ENCODE measurements around the gene RFTN1. TPM values are rescaled to one million over a fixed set of nuclear protein-coding genes. Genes with fewer than 3 reads are reported as not detected.

RFTN1 gene
- total and polyA plus RNA-seq, 9 of the 15 experiments (the other 6 are each of a cell fraction or from before 2014, with no cell fraction given): 0.08 to 0.51 (median 0.11) TPM; not detected in 6

- TF ChIP-seq ATF3 (IDR thresholded peaks at IDR 0.05) (peak; percentile 78), ATF3 (CRISPR knock-in tag; conservative IDR thresholded peaks at IDR 0.05) (no peak), MAFG (tag; conservative IDR thresholded peaks at IDR 0.05) (peak; percentile 59), BRD4 (IDR thresholded peaks at IDR 0.05) (no peak), TCF7L2 (IDR thresholded peaks at IDR 0.05; ENCODE audit: low read depth, low read length) (no peak)
These were observed 111.0 kb downstream of the RFTN1 start (continued) for GRCh38 chr3:16402451-16402850.

GRCh38 chr3:16401273-16401672 lies 112.2 kb downstream of the RFTN1 start:
- Histone ChIP-seq H3K9ac (ENCODE audit: insufficient read depth in 1 of 2, low read depth in 2 of 2, low read length in 2 of 2) (no peak overlapping the region), H2AFZ (ENCODE audit: low read depth, low read length) (no peak overlapping the region), H3K27ac (ENCODE audit: extremely low read depth, low read depth, low read length) (no peak overlapping the region), H3K79me2 (ENCODE audit: control insufficient read depth, insufficient read depth, low read length) (no peaks in the 10 kb centered on the region), H3K4me2 (ENCODE audit: insufficient read depth, low read length) (no peak overlapping the region), H3K9me1 (ENCODE audit: control insufficient read depth, insufficient read depth, low read length) (no peaks in the 10 kb centered on the region), H3K36me3 (ENCODE audit: control insufficient read depth, insufficient read depth, low read length) (no peaks in the 10 kb centered on the region), H3K27me3 (ENCODE audit: control insufficient read depth in 2 of 2, insufficient read depth in 2 of 2, low read length in 2 of 2) (peaks cover 15 to 45% of the 10 kb centered on the region in 2 experiments), H4K20me1 (replicated peaks; ENCODE audit: control insufficient read depth, insufficient read depth, low read length) (no peaks in the 10 kb centered on the region), H3K4me3 (no peak overlapping the region), H3K4me1 (replicated peaks in 1 of 2; ENCODE audit: control insufficient read depth in 2 of 2, insufficient read depth in 2 of 2, low read length in 2 of 2) (no peaks in the 10 kb centered on the region; a peak in 1 of 5 replicates), H3K9me3 (replicated peaks; ENCODE audit: control insufficient read depth, insufficient read depth, low read depth, low read length) (no peaks in the 10 kb centered on the region)
- no peak for DNase-seq (ENCODE audit: extremely low read depth in 1 of 4, low spot score in 3 of 4)
- in situ Hi-C loops (cut with MboI) (no loop called here), intact Hi-C loops (cut with micrococcal nuclease) (no loop called here)
- ChIA-PET POLR2A (interaction anchor here (0.6 kb wide), 1 partner anchor 560 kb away, joined by 3 read pairs; no protein-coding TSS in a partner anchor), CTCF (ENCODE audit: low intra/inter-chr PET ratio) (no interaction called here)
- ATAC-seq: no peak
- no TSS peak for BruUV-seq (replicated peaks)
- 5% methylated on average over 4 of the region's 5 CpGs for WGBS (ENCODE audit: insufficient coverage, low coverage, missing lambda C conversion rate)
- FAIRE-seq: no peak
- TF ChIP-seq PHF21A (IDR thresholded peaks at IDR 0.05; ENCODE audit: borderline replicate concordance, low read depth) (no peak), SNAPC5 (CRISPR knock-in tag; IDR thresholded peaks at IDR 0.05) (no peak), POLR2G (IDR thresholded peaks at IDR 0.05; ENCODE audit: low read depth, low read length) (no peak), FOXO4 (CRISPR knock-in tag; IDR thresholded peaks at IDR 0.05) (no peak), ARID1B (IDR thresholded peaks at IDR 0.05) (no peak), CTBP1 (IDR thresholded peaks at IDR 0.05; ENCODE audit: borderline replicate concordance) (no peak), NR2C1 (IDR thresholded peaks at IDR 0.05) (no peak), NR2C1 (tag; IDR thresholded peaks at IDR 0.05) (no peak), HMBOX1 (IDR thresholded peaks at IDR 0.05) (no peak), HES1 (IDR thresholded peaks at IDR 0.05; ENCODE audit: low read depth) (no peak), EP300 (IDR thresholded peaks at IDR 0.05; ENCODE audit: low read length) (no peak), DLX4 (CRISPR knock-in tag; IDR thresholded peaks at IDR 0.05) (no peak), ZNF263 (CRISPR knock-in tag; IDR thresholded peaks at IDR 0.05; ENCODE audit: borderline replicate concordance) (no peak), RBBP5 (IDR thresholded peaks at IDR 0.05; ENCODE audit: borderline replicate concordance, insufficient read depth, low read length, poor library complexity, severe bottlenecking) (no peak)
